NCI-H82 (cell line): ENCODE measurements around the gene LRCH1.

Experiments used
- DNase-seq: peaks from one replicate; lab custom pipeline; 2025; lab: John Stamatoyannopoulos, UW

The LRCH1 gene

DNA sequence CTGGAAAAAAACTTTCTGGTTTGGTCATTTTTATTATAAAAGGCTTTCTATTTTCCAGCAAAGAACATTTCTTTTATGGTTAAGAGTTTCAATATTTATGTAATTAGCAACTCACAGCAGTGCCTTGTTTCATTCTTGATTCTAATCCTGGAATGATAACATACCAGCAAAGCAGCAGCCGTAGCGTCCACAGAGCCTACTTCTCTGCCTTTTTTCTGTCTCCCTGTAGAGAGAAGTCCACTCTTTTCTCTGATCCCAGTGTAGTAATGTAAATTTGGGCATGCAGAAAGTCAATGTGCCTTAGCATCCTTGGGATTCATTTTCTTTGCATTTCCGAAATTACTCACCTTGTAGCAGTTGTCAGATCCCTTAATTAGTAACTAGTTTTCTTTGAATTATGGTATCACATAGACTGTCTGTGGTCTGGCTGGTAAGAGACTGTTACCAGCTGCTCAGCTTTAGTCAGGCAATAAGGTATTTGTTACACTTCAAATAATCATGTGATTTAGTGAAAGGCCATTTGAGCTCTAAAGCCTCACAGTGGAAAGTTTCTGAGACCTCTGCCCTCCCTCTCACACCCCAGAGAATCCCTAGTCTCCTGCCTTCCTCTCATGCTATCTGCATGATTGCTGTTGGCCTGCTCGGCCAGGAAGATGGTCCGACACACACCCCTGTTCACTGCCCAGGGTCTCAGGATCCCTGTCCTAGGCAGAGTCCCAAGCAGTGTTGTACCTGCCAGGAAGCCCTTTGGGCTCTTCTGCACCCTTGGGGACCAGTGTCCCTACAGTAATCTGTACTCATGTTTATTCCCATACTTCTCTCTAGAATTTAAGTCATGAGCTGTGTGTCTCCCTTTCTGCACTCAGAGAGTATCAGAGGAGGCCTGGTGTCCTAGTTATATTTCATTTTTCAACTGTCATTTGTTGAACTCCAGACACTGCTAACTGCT lies 86.3 kb downstream of the LRCH1 start:
- no peak for DNase-seq

- no peak for DNase-seq
These were observed 87.9 kb downstream of the LRCH1 start for GRCh38 chr13:46640843-46641242.

DNA sequence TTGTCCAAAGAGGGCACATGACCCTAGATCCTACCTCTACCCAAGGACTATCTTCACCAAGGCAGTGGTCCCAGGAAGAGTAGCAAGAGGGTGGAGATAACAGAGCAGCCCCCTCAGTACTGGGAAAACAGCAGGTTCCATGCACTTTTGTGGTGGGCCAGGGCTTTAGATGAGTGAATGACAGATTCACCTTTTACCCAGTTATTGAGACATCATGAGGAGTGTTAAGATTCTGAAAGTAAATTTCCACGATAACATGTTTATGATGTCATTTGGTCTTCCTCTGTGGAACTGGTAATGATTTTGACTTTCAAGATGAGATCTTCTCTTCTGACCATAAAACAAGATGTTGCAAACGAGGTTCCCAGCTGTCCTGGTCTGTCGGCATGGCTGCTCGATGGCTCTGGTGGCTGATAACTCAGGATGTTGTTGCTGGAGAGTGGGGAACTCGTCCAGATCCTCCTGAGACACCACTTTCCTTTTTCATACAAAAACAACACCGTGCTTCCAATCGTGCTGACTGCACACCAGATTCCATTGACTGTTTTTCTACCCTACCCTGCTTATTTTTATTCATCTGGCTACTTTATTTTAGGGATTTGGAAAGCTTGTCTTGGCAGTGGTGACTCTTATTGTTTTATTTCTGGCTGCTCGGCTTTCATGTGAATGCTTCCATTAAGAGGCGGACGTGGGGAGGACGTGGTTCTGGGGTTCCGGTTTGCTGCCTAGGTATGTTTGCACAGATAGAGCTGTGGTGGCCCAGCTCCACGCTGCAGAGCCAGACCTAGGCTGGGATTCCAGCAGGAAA lies 88.5 kb downstream of the LRCH1 start:
- no peak for DNase-seq

GRCh38 chr13:46642254-46642653 lies 89.3 kb downstream of the LRCH1 start:
- DNase-seq: no peak

DNA sequence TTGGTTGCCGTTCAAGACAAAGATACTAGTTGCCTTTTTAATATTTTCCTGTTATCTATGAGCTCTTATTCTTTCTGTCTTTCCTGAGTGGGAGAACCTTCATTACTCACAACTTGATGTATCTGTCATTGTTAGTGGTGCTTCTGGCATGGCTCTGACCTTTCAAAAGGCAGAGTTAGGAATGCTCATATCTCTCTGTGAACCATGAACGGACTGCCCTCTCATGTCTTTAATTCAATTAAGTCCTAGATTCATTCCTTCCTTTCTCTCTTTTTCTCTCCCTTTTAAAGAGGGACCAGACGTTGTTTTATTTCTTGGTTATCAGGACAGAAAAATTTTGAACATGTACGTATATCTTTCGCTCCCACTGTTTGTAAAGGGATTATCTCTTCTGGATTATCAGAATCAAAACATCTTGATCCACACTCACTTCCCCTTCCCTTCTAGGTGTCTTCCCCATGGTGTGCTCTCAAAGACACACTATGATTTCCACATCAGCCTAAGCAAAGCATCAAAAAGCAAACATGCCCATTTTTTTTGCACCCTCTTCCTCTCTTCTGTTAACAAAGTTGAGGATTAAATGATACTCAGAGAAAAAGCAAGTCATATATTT lies 90.3 kb downstream of the LRCH1 start:
- peak; percentile 84 for DNase-seq

- peak; percentile 57 for DNase-seq
These were observed 91.8 kb downstream of the LRCH1 start for GRCh38 chr13:46644816-46645215.

DNA sequence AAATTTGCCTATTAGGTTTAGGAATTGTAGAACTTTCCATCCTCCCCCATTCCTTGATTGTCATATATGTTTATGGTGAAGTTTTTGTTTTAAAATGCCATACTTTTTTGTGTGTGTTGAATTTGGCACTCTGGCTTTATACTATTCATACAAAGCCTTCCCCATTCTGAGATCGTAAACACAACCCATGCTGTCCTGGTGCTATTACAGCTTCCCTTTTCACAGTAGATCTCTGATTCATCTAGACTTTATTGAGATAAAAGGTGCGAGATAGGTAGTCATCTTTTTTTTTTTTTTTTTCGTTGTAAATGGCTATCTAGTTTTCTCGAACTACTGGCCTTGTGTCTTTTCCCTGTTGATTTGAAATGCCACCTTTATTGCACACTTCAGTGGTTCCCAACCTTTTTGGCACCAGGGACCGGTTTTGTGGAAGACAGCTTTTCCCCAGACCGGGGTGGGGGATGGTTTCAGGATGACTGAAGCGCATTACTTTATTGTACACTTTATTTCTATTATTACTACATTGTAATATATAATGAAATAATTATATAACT lies 94.6 kb downstream of the LRCH1 start:
- DNase-seq: no peak

DNA sequence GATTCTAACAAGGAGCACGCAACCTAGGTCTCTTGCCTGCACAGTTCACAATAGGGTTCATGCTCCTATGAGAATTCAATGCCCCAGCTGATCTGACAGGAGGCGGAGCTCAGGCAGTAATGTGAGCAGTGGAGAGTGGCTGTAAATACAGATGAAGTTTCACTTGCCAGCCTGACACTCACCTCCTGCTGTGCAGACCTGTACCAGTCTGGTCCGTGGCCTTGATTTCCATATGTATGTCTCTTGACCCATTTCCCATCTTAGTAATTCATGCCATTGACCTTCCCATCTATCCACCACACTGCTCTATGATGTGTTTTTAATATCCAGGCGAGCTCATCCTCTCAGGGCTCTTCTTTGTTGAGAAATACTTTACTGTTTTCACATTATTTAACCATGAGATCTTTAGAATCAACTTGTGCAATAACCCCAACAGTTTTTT lies 95.2 kb downstream of the LRCH1 start:
- DNase-seq: peak; percentile 87

GRCh38 chr13:46649816-46650215 lies 96.8 kb downstream of the LRCH1 start:
- DNase-seq: no peak

DNA sequence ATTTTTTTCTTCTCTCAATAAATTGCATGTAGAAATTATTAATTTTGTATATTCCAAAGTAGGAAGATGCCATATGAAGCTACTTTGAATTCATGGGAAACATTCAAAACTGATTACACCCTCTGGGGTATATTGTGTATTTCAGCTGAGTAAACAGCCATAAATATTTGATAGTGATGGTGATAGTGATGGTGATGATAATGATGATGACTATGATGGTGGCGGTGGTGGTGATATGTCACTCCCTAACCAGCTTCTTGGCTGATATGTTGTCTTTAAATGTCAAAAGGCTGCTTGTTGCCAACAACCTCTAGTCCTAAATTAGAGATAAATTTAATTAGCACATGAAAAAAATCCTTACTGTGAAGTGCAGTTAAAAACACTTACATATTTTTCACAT lies 102.0 kb downstream of the LRCH1 start:
- no peak for DNase-seq

DNA sequence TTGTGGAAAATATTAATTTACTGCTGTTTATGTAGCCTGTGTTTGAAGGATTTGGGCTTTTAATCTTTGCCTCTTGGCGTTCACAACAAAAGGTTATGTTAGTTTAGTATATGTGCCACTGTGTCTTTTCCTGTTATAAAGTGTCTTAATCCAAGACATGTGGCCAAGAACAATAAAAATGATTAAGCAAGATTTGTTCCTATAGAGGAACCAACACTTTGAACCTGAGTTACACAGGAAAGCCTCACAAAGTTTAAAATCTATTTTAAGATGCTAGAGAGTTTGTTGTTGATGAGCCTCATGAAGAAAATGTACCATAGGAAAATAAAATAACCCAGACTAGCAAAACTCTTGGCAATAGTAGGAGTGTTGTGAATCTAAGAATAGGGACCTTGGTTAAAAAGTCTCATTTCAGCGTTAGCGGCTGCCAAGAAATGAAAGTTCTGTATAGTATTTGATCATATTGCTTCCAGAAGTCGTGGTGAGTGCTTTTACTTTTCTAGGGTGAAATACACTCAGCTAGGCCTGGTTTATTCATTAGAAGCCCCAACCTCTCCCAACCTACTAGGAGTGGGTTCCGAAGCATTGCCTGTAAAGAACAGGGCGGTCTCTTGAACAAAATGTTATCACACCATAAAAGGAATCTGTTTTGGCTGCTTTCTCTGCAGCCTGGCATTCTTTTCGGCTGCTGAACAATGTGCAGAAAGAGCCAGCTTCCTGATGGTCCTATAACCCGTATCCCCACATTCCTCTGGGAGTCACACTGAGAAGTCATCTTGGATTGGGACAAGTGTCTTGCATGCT lies 102.6 kb downstream of the LRCH1 start:
- DNase-seq: no peak

GRCh38 chr13:46656786-46657185 lies 103.8 kb downstream of the LRCH1 start:
- DNase-seq: no peak

DNA sequence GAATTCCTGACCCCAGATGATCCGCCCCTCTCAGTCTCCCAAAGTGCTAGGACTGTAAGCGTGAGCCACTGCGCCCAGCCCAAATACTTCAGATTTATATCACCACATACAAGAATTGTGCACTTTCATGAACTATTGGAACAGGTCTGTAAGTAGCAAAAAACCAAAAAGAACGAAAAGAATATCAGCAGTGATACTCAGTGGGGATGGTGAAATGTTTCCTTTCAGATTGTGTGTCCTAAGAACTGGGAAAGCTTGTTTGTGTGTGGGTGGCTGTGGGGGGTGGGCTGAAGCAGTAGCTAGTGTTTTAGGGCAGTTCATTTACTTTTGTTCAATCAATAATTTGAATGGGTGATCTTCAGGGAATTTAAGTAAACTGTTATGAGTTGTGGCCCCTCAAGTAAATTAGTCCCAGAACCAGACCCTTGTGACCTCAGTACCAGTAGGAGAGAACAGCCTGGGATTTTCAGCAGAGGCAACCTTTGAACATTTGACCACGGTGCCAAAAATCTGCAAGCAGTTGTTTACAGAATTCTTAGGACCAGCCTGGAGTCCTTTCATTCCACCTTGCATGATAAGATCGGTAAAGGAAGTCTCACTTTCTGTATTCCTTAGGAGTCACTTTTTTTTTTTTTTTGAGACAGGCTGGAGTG lies 106.6 kb downstream of the LRCH1 start:
- no peak for DNase-seq

GRCh38 chr13:46660416-46660815 lies 107.4 kb downstream of the LRCH1 start:
- no peak for DNase-seq

DNA sequence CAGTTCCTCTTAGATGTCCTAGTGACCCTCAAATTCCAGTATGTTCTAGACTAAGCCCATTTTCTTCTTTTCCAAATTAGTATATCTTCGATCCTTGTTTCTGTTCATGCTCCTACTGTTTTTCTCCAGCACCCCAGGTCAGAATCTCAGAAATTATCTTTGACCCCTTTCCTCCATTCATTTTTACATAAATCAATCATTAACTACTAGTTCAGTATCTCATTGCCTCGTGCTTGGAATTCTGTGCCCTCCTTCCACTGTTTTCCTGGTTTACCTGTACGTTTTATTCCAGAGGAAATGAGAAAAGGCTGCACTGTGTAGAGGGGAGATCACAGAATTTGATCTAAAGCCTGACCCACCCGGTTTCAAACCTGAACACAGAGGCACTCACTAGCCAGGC lies 107.9 kb downstream of the LRCH1 start:
- no peak for DNase-seq

GRCh38 chr13:46662690-46663089 lies 109.7 kb downstream of the LRCH1 start:
- DNase-seq: peak; percentile 36

DNA sequence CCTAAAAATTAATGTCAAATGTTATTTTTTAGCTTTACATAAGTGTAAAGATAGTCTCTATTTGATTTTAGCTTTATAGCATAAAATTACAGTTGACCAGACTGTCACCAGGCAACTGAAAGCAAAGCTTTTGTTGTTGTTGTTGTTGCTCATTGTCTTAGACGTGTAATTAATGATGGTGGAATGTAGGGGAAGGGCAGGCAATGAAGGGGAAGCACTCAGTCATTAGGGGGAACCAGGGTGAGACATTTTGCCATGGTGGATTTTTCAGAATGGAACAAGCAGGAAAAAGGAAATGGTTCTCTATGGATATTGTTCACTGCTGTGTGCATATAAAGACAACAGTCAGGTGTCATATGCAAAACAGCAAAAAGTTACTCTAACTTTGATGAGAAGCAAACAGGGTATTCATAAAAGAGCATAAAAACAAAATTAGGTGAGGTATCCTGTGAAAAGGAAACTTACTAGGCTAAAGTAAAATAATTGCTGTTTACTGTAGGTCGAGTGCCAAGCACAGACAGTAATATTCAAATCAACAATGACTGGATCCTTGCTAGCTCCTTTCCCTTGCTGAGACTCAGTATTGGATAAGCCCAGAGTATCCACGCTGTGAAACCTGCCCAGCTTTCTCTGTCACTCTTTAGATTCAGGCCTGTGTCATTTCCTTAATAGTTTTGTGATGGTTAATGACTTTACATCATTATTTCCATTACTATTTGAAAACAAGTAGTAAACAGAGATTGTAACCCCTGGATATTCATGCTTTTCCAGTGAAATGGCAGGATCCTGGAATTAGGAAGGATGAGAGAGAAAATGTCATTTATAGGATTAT lies 110.5 kb downstream of the LRCH1 start:
- peak; percentile 81 for DNase-seq

DNA sequence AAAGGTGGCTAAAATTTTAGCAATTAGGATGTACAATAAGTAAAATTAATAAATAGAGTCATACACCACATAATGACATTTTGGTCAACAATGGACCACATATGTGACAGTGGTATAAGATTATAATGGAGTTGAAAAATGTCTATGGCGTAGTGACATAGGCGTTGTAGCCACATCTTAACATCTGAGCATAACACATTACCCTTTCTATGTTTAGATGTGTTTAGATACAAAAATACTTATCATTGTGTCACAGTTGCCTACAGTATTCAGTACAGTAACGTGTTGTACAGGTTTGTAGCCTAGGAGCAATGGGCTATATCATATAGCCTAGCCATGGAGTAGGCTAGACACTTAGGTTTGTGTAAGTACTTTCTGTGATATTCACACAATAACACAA lies 111.2 kb downstream of the LRCH1 start:
- no peak for DNase-seq

DNA sequence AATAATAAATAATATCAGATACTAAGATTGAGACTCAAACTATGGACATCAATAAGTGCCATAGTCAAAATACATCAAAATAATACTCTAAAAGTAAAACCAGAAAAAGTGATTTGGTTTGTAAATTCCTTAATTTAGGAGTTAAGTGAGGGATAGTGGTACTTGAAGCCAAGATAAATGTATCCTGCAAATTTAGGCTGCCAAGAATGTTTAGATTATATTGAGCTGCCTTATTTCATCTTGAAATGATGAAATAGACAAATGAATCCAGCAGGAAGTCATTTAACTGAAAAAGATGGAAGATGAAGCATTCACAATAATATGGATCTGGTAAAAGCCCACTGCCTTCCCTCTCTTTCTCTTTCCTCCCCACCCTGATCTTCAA lies 112.3 kb downstream of the LRCH1 start:
- no peak for DNase-seq
